ENCODE measurements around the gene RUBCNL. TPM values are rescaled to one million over a fixed set of nuclear protein-coding genes. Genes with fewer than 3 reads are reported as not detected.

The RUBCNL gene
- total RNA-seq, 1 donor from 2014 or later = 1.1 TPM

DNA sequence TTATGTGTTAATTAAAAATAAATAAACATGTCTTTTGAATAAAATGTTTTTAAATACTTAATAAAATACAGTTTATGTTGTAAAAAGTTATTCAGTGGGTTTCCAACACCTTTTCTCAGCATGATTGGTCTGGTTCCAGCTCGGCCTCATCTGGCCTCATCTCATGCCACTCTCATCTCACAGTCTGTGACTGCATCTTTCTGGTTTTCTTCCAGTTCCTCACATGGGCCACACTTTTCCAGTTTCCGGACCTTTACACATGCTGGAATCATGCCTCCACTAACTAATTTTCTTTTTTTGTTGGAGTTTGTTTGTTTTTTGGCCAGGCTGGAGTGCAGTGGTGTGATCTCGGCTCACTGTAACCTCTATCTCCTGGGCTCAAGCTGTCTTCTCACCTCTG is 82.5 kb downstream of the RUBCNL start:
- no peak for DNase-seq (ENCODE audit: extremely low spot score, unreplicated experiment)
- H3K4me3 Mint-ChIP-seq = no peak overlapping the region
- TF ChIP-seq, protein P1, sequence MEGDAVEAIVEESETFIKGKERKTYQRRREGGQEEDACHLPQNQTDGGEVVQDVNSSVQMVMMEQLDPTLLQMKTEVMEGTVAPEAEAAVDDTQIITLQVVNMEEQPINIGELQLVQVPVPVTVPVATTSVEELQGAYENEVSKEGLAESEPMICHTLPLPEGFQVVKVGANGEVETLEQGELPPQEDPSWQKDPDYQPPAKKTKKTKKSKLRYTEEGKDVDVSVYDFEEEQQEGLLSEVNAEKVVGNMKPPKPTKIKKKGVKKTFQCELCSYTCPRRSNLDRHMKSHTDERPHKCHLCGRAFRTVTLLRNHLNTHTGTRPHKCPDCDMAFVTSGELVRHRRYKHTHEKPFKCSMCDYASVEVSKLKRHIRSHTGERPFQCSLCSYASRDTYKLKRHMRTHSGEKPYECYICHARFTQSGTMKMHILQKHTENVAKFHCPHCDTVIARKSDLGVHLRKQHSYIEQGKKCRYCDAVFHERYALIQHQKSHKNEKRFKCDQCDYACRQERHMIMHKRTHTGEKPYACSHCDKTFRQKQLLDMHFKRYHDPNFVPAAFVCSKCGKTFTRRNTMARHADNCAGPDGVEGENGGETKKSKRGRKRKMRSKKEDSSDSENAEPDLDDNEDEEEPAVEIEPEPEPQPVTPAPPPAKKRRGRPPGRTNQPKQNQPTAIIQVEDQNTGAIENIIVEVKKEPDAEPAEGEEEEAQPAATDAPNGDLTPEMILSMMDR (conservative IDR thresholded peaks at IDR 0.05) = no peak
- H3K9me3 Mint-ChIP-seq = peaks cover 2% of the 10 kb centered on the region
- H3K36me3 Mint-ChIP-seq = no peaks in the 10 kb centered on the region
- H3K27ac Mint-ChIP-seq = no peak overlapping the region
- H3K27me3 Mint-ChIP-seq = no peaks in the 10 kb centered on the region
- no peaks in the 10 kb centered on the region for H3K4me1 Mint-ChIP-seq (ENCODE audit: unreplicated experiment)

DNA sequence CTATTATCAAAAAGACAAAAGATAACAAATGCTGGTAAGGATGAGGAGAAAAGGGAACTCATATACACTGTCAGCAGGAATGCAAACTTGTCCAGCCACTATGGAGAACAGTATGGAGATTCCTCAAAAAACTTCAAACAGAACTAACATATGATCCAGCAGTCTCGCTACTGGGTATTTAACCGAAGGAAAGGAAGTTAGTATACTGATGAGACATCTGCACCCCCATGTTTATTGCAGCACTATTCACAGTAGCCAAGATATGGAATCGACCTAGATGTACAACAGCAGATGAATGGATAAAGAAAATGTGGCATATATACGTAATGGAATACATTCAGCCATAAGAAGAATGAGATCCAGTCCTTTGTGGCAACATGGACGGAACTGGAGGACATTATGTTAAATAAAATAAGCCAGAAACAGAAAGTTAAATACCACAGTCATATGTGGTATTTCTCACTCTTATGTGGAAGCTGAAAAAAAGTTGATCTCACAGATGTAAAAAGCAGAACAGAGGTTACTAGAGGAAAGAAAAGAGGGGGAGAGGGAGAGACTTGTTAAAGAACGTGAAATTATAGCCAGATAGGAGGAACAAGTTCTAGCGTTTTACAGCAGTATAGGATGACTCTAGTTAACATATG is 83.2 kb downstream of the RUBCNL start:
- Mint-ChIP-seq H3K4me1 (ENCODE audit: unreplicated experiment) (no peaks in the 10 kb centered on the region), H3K27me3 (no peaks in the 10 kb centered on the region), H3K9me3 (no peaks in the 10 kb centered on the region), H3K36me3 (no peaks in the 10 kb centered on the region), H3K27ac (no peak overlapping the region), H3K4me3 (no peak overlapping the region)
- DNase-seq (ENCODE audit: extremely low spot score, unreplicated experiment) = no peak
- TF ChIP-seq, protein P1 (conservative IDR thresholded peaks at IDR 0.05) = no peak

DNA sequence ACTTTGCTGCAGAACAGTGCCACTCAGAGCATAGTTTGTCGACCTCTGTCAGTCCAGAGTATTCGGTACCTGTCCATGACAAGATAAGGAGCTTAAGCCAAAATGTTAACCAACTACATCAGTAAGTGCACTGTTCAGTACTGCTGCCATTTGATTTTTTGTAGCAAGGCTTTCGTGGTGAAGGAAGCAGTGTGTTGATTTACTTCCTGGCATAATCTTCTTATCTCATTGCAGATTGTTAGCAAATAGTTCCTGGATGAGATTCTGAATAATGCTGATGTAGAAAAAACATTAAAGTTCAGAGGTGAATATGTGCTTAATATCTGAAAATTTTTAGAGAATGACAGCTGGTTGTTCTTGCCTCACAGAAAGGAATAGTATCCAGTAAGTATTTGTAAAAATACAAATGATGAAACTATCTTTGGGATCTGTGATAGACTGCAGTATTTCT is 89.7 kb downstream of the RUBCNL start:
- Mint-ChIP-seq H3K27ac (no peak overlapping the region), H3K9me3 (no peaks in the 10 kb centered on the region), H3K36me3 (no peaks in the 10 kb centered on the region), H3K4me1 (ENCODE audit: unreplicated experiment) (peaks cover 4% of the 10 kb centered on the region), H3K4me3 (no peak overlapping the region), H3K27me3 (no peaks in the 10 kb centered on the region)
- no peak for DNase-seq (ENCODE audit: extremely low spot score, unreplicated experiment)
- TF ChIP-seq, protein P1 (conservative IDR thresholded peaks at IDR 0.05) = no peak

DNA sequence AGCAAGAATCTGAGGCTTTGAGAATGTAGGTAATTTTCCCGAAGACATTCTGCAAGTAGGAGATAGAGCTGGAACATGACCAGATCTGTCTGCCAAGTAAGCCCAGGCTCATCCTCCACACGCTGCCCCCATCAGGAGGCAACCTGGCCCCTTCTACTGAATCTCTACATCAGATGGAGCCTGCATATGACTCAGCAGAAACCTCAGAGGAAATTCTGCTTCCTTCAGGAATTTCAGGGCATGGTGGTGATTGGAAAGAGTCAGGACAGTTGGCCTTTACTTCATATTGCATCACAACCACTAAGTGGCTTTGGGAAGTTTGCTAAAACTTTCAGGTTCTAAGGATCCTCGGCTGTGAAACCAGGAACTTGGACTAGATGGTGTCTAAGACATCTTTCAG is 90.1 kb downstream of the RUBCNL start:
- no peak overlapping the region for H3K4me3 Mint-ChIP-seq

DNA sequence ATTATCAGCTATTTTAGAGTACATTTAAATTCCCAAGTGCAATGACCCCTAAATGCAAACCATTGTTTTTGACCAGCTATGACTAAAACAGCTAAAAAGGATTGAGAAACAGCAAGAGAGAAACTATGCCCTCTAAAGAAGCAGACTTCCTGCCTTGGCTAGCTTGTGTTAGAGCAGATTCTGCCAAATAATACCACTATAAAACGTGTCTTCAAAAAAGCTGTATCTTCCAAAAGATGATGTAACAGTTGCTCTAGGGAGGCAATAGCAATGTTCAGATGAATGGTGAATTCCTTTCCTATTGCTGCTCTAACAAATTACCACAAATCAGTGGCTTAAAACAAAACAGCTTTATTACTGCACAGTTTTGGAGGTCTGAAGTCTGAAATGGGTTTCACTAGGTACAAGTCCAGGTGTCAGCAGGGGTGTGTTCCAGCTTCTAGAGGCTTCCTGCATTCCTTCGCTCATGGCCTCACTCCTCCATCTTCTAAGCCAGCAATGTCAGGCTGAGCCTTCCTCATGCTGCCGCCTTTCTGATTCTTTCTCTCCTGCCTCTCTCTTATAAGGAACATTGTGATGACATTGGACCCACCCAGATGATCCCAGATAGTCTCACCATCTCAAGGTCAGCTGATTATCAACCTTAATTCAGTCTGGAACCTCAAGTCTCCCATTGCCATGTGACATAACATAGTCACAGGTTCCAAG is 90.8 kb downstream of the RUBCNL start:
- H3K36me3 Mint-ChIP-seq = no peaks in the 10 kb centered on the region
- H3K27ac Mint-ChIP-seq = no peak overlapping the region
- H3K27me3 Mint-ChIP-seq = no peaks in the 10 kb centered on the region
- no peak for DNase-seq (ENCODE audit: extremely low spot score, unreplicated experiment)
- H3K9me3 Mint-ChIP-seq = no peaks in the 10 kb centered on the region
- TF ChIP-seq, protein P1 (conservative IDR thresholded peaks at IDR 0.05) = no peak
- H3K4me1 Mint-ChIP-seq (ENCODE audit: unreplicated experiment) = peaks cover 4% of the 10 kb centered on the region
- no peak overlapping the region for H3K4me3 Mint-ChIP-seq

More for the DNA sequence above, 90.1 kb downstream of the RUBCNL start:
- H3K27me3 Mint-ChIP-seq = no peaks in the 10 kb centered on the region
- no peaks in the 10 kb centered on the region for H3K9me3 Mint-ChIP-seq
- no peaks in the 10 kb centered on the region for H3K36me3 Mint-ChIP-seq
- no peak for DNase-seq (ENCODE audit: extremely low spot score, unreplicated experiment)
- H3K27ac Mint-ChIP-seq = no peak overlapping the region
- TF ChIP-seq, protein P1 (conservative IDR thresholded peaks at IDR 0.05) = no peak
- H3K4me1 Mint-ChIP-seq (ENCODE audit: unreplicated experiment) = peaks cover 4% of the 10 kb centered on the region

All from type B pancreatic cell (in vitro differentiated cells).